Brain microvascular endothelial cell (primary cell): Measurements from ENCODE around the gene MTRR.
"Not testable (repeated sequence)": the region's sequence is repeated elsewhere in the genome, so short reads cannot be mapped to it uniquely, and the experiment has no call there.

Experiments
- DNase-seq: peaks from one replicate; pipeline ENCODE4 v3.0.0-alpha.2; 2020
- H3K27ac ChIP-seq: fragments of 250-450 bp; sonication (Bioruptor Pico); 2 replicates; pipeline ENCODE4 v1.5.1; 2020; ENCODE audit warnings: mild to moderate bottlenecking, moderate library complexity
- H3K27me3 ChIP-seq: fragments of 250-450 bp; sonication (Bioruptor Pico); replicated peaks from 2 replicates; pipeline ENCODE4 v1.5.1; 2020; ENCODE audit warnings: mild to moderate bottlenecking
- H3K36me3 ChIP-seq: fragments of 250-450 bp; sonication (Bioruptor Pico); replicated peaks from 2 replicates; pipeline ENCODE4 v1.5.1; 2020; ENCODE audit warnings: mild to moderate bottlenecking
- H3K4me3 ChIP-seq: 2 replicates; pipeline ENCODE4 v1.5.1; 2011; ENCODE audit warnings: low read depth, mild to moderate bottlenecking, control low read depth, low read length, moderate library complexity
- CTCF ChIP-seq: IDR thresholded peaks from 2 replicates; pipeline ENCODE4 v1.5.1; 2011; ENCODE audit warnings: low read depth, mild to moderate bottlenecking, moderate library complexity, low read length, control low read depth, inconsistent platforms; ENCODE audit errors: missing control alignments
- in situ Hi-C: cut with HindIII; loops from 2 replicates; pipeline ENCODE4 v1.10.0; 2017; ENCODE audit warnings: low sequenced_read_pairs, low pct_ligation_motif_present

MTRR gene

GRCh38 chr5:7908317-7908716 lies 39.4 kb downstream of the MTRR start:
- DNase-seq, result no peak
- Histone ChIP-seq H3K27me3 (no peaks in the 10 kb centered on the region), H3K27ac (no peak overlapping the region), H3K4me3 (no peak overlapping the region), H3K36me3 (no peaks in the 10 kb centered on the region)
- in situ Hi-C loops, result no loop called here
- no peak for TF ChIP-seq CTCF

GRCh38 chr5:7910738-7911428 lies 41.9 kb downstream of the MTRR start:
- no peak overlapping the region for H3K27ac ChIP-seq
- no peak for TF ChIP-seq CTCF
- H3K27me3 ChIP-seq, result no peaks in the 10 kb centered on the region
- in situ Hi-C loops, result no loop called here
- no peak overlapping the region for H3K4me3 ChIP-seq
- H3K36me3 ChIP-seq, result no peaks in the 10 kb centered on the region
- DNase-seq, result no peak

GRCh38 chr5:7911429-7911771 lies 42.5 kb downstream of the MTRR start:
- H3K27me3 ChIP-seq, in situ Hi-C loops, H3K27ac ChIP-seq, DNase-seq, H3K4me3 ChIP-seq, H3K36me3 ChIP-seq: not testable (repeated sequence)

GRCh38 chr5:7916171-7916804 lies 47.3 kb downstream of the MTRR start:
- Histone ChIP-seq H3K36me3 (no peaks in the 10 kb centered on the region), H3K27me3 (no peaks in the 10 kb centered on the region), H3K27ac (no peak overlapping the region), H3K4me3 (no peak overlapping the region)
- in situ Hi-C loops, result no loop called here
- DNase-seq, result no peak
- peak; percentile 3 for TF ChIP-seq CTCF

GRCh38 chr5:7917130-7918123 lies 48.5 kb downstream of the MTRR start:
- in situ Hi-C loops, result no loop called here
- H3K27me3 ChIP-seq, result no peaks in the 10 kb centered on the region
- no peak overlapping the region for H3K27ac ChIP-seq
- no peaks in the 10 kb centered on the region for H3K36me3 ChIP-seq
- no peak overlapping the region for H3K4me3 ChIP-seq
- TF ChIP-seq CTCF, result no peak
- no peak for DNase-seq
